Rectal smooth muscle tissue (tissue), 1 donor: ENCODE results near the gene TMEM203.
A peak's percentile ranks its signal among the peaks of the same experiment; 100 is the strongest.

Source experiments
- H3K27ac ChIP-seq: one replicate; pipeline ENCODE4 v1.7.0; 2013; ENCODE audit warnings: low read depth, low read length, inconsistent platforms
- H3K27me3 ChIP-seq: one replicate; pipeline ENCODE4 v1.7.0; 2013; ENCODE audit warnings: low read length; ENCODE audit not compliant: control insufficient read depth, insufficient read depth
- H3K36me3 ChIP-seq: one replicate; pipeline ENCODE4 v1.7.0; 2013; ENCODE audit warnings: low read length; ENCODE audit not compliant: control insufficient read depth, insufficient read depth
- H3K4me1 ChIP-seq: one replicate; pipeline ENCODE4 v1.7.0; 2013; ENCODE audit warnings: low read length; ENCODE audit not compliant: control insufficient read depth, insufficient read depth
- H3K4me3 ChIP-seq: one replicate; pipeline ENCODE4 v1.7.0; 2013; ENCODE audit warnings: low read length
- H3K9ac ChIP-seq: one replicate; pipeline ENCODE4 v1.7.0; 2013; ENCODE audit warnings: low read length

Gene TMEM203

GRCh38 chr9:137169896-137170358 is 35.5 kb downstream of the TMEM203 start, which contains the start of gene LRRC26:
LRRC26 (minus strand) TSS chr9:137170051; CDS start chr9:137169943, 108 bp downstream.
- peaks cover 50% of the 10 kb centered on the region for H3K27me3 ChIP-seq
- no peak within 1 kb of the TSS for H3K9ac ChIP-seq
- H3K4me3 ChIP-seq, result peak within 1 kb of the TSS; percentile 54
- no peaks in the 10 kb centered on the region for H3K36me3 ChIP-seq
- no peak within 1 kb of the TSS for H3K27ac ChIP-seq
- H3K4me1 ChIP-seq, result no peaks in the 10 kb centered on the region

GRCh38 chr9:137168904-137169856 is 36.3 kb downstream of the TMEM203 start:
- H3K9ac ChIP-seq, result no peak overlapping the region
- no peaks in the 10 kb centered on the region for H3K4me1 ChIP-seq
- H3K27ac ChIP-seq, result no peak overlapping the region
- peak overlapping the region; percentile 54 for H3K4me3 ChIP-seq
- H3K27me3 ChIP-seq, result peaks cover 50% of the 10 kb centered on the region
- H3K36me3 ChIP-seq, result no peaks in the 10 kb centered on the region

GRCh38 chr9:137168573-137168903 is 36.9 kb downstream of the TMEM203 start:
- Histone ChIP-seq H3K36me3 (no peaks in the 10 kb centered on the region), H3K27ac (no peak overlapping the region), H3K9ac (no peak overlapping the region), H3K4me3 (peak overlapping the region; percentile 54), H3K27me3 (peaks cover 51% of the 10 kb centered on the region), H3K4me1 (no peaks in the 10 kb centered on the region)

GRCh38 chr9:137167747-137168572 is 37.5 kb downstream of the TMEM203 start:
- no peak overlapping the region for H3K4me3 ChIP-seq

GRCh38 chr9:137167277-137167746 is 38.1 kb downstream of the TMEM203 start:
- Histone ChIP-seq H3K27me3 (peaks cover 59% of the 10 kb centered on the region), H3K4me3 (no peak overlapping the region)

More at GRCh38 chr9:137167747-137168572, 37.5 kb downstream of the TMEM203 start:
- H3K9ac ChIP-seq, result no peak overlapping the region
- H3K27ac ChIP-seq, result no peak overlapping the region
- no peaks in the 10 kb centered on the region for H3K36me3 ChIP-seq
- peaks cover 55% of the 10 kb centered on the region for H3K27me3 ChIP-seq
- no peaks in the 10 kb centered on the region for H3K4me1 ChIP-seq

GRCh38 chr9:137166380-137167229 is 38.8 kb downstream of the TMEM203 start:
- H3K36me3 ChIP-seq, result no peaks in the 10 kb centered on the region
- H3K4me3 ChIP-seq, result no peak overlapping the region
- no peaks in the 10 kb centered on the region for H3K4me1 ChIP-seq
- no peak overlapping the region for H3K27ac ChIP-seq
- H3K9ac ChIP-seq, result no peak overlapping the region
- H3K27me3 ChIP-seq, result peaks cover 56% of the 10 kb centered on the region

More at GRCh38 chr9:137167277-137167746, 38.1 kb downstream of the TMEM203 start:
- Histone ChIP-seq H3K36me3 (no peaks in the 10 kb centered on the region), H3K27ac (no peak overlapping the region), H3K9ac (no peak overlapping the region), H3K4me1 (no peaks in the 10 kb centered on the region)

GRCh38 chr9:137165250-137165836 is 40.1 kb downstream of the TMEM203 start:
- H3K4me1 ChIP-seq, result no peaks in the 10 kb centered on the region
- no peak overlapping the region for H3K27ac ChIP-seq
- H3K36me3 ChIP-seq, result no peaks in the 10 kb centered on the region
- H3K4me3 ChIP-seq, result no peak overlapping the region
- H3K9ac ChIP-seq, result no peak overlapping the region
- peaks cover 52% of the 10 kb centered on the region for H3K27me3 ChIP-seq

GRCh38 chr9:137164370-137165249 is 40.8 kb downstream of the TMEM203 start:
- Histone ChIP-seq H3K36me3 (no peaks in the 10 kb centered on the region), H3K4me3 (no peak overlapping the region), H3K4me1 (no peaks in the 10 kb centered on the region), H3K27me3 (peaks cover 50% of the 10 kb centered on the region), H3K27ac (no peak overlapping the region), H3K9ac (no peak overlapping the region)

GRCh38 chr9:137163805-137164204 is 41.6 kb downstream of the TMEM203 start:
- H3K9ac ChIP-seq, result no peak overlapping the region
- H3K27ac ChIP-seq, result no peak overlapping the region
- H3K36me3 ChIP-seq, result no peaks in the 10 kb centered on the region
- H3K4me3 ChIP-seq, result no peak overlapping the region
- H3K4me1 ChIP-seq, result no peaks in the 10 kb centered on the region
- H3K27me3 ChIP-seq, result peaks cover 50% of the 10 kb centered on the region

GRCh38 chr9:137163365-137163715 is 42.1 kb downstream of the TMEM203 start:
- no peak overlapping the region for H3K9ac ChIP-seq
- peak overlapping the region; percentile 36 for H3K4me3 ChIP-seq
- no peaks in the 10 kb centered on the region for H3K4me1 ChIP-seq
- peaks cover 49% of the 10 kb centered on the region for H3K27me3 ChIP-seq
- no peaks in the 10 kb centered on the region for H3K36me3 ChIP-seq
- no peak overlapping the region for H3K27ac ChIP-seq
